22Rv1 (cell line): ENCODE measurements around the gene CCDC122.

Experiments used
- CTCF ChIP-seq: fragments of 450-650 bp; IDR thresholded peaks from 2 replicates; pipeline ENCODE4 v1.5.1; 2017; ENCODE audit warnings: mild to moderate bottlenecking
- ZFX ChIP-seq: fragments of 450-650 bp; IDR thresholded peaks from 2 replicates; pipeline ENCODE4 v1.6.1; 2017; ENCODE audit warnings: antibody characterized with exemption, borderline replicate concordance

DNA sequence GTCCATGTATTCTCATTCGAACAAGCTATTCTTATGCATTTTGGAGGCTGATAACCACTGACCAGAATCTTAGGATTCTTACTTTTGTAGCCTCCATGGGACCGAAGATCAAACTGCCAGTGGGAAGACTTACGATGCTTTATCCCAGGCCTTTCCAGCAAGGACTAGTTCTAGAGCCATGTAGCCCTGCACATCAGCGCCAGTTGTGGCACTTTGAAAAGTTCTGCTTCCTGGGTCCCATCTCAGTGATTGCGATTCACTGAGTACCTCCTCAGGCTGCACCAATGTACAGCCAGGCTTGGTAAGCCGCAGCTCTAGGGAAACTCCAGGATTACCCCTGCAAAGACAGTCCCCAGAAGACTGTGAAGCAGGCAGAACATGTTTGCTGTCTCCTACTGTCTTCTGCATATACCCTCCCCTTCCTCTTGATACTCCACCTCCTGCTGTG, 73.8 kb downstream of the CCDC122 start:
- TF ChIP-seq CTCF (no peak), ZFX (no peak)
